ENCODE data around the gene SLC24A3.

The SLC24A3 gene

DNA sequence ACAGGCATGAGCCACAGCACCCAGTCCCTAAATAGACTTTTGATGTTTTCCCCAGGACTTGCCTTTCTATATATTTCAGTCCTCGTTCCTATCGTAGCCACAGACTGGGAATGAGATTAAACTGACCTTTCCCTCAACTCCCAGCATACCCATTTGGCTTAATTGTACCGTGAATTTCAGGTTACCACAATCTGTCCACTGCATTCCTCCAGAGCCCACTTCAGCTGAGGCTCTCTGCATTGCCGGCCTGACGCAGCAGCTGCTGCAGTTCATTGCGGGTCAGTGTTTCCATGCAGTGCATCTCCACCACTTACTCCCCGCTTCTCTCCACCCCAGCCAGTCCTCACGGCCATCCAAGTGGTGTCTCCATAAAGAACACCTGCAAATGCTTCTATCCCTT, 442.5 kb downstream of the SLC24A3 start:
- TF ChIP-seq, protein P1, sequence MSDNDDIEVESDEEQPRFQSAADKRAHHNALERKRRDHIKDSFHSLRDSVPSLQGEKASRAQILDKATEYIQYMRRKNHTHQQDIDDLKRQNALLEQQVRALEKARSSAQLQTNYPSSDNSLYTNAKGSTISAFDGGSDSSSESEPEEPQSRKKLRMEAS (IDR thresholded peaks at IDR 0.05; ENCODE audit: low read depth, low read length) = no peak
- TF ChIP-seq, protein P2, sequence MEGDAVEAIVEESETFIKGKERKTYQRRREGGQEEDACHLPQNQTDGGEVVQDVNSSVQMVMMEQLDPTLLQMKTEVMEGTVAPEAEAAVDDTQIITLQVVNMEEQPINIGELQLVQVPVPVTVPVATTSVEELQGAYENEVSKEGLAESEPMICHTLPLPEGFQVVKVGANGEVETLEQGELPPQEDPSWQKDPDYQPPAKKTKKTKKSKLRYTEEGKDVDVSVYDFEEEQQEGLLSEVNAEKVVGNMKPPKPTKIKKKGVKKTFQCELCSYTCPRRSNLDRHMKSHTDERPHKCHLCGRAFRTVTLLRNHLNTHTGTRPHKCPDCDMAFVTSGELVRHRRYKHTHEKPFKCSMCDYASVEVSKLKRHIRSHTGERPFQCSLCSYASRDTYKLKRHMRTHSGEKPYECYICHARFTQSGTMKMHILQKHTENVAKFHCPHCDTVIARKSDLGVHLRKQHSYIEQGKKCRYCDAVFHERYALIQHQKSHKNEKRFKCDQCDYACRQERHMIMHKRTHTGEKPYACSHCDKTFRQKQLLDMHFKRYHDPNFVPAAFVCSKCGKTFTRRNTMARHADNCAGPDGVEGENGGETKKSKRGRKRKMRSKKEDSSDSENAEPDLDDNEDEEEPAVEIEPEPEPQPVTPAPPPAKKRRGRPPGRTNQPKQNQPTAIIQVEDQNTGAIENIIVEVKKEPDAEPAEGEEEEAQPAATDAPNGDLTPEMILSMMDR (IDR thresholded peaks at IDR 0.05; ENCODE audit: low read depth, low read length) = no peak
- TF ChIP-seq MYC (IDR thresholded peaks at IDR 0.05; ENCODE audit: low read depth, low read length) (no peak), POLR2A (IDR thresholded peaks at IDR 0.05; ENCODE audit: extremely low read depth, insufficient read length) (no peak)
- no peak overlapping the region for H3K4me3 ChIP-seq (ENCODE audit: low read depth, low read length)
- no peak for DNase-seq (ENCODE audit: low read depth)

DNA sequence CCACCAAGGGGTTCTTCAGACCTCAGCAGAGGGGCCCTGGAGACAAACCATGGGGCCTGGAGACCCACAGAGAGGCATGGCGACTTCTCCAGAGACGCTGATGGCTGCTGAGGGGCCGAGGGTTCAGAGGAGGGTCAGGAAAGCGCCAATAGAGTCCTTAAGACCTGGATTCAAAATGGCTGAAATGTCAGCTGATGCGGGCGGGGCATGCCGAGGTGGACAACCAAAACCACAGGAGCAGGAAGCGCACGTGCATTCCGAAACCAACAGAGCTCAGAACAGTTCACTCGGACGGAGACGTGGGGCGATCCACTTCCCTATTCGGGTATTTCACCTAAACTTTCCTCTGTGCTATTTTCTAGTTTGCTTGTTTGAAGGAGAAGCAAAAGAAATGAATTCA, 445.7 kb downstream of the SLC24A3 start:
- DNase-seq (ENCODE audit: low read depth) = peak; percentile 71
- TF ChIP-seq, protein P1 (IDR thresholded peaks at IDR 0.05; ENCODE audit: low read depth, low read length) = no peak
- TF ChIP-seq MYC (IDR thresholded peaks at IDR 0.05; ENCODE audit: low read depth, low read length) (no peak), POLR2A (IDR thresholded peaks at IDR 0.05; ENCODE audit: extremely low read depth, insufficient read length) (no peak)
- TF ChIP-seq, protein P2 (IDR thresholded peaks at IDR 0.05; ENCODE audit: low read depth, low read length) = no peak
- H3K4me3 ChIP-seq (ENCODE audit: low read depth, low read length) = no peak overlapping the region

DNA sequence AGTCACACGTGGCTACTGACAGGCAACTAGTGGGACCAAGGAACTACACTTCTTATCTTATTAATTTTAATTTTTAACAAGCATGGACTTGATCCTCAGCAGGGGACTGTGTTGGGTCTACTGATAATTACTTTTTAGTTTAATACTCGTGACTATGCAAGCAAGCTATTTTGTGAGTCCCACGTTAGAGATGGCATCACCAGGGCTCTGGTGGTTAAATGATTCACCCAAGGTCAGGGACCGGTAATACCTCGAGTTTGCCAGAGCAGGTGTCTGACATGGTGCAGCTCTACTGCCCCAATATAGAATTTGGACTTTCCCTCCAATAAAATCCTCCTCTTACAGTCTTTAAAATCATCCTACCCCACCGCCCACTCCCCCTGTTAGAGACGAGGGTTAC, 447.0 kb downstream of the SLC24A3 start:
- TF ChIP-seq POLR2A (IDR thresholded peaks at IDR 0.05; ENCODE audit: extremely low read depth, insufficient read length) = no peak
- no peak for TF ChIP-seq MYC (IDR thresholded peaks at IDR 0.05; ENCODE audit: low read depth, low read length)
- TF ChIP-seq, protein P2 (IDR thresholded peaks at IDR 0.05; ENCODE audit: low read depth, low read length) = no peak
- TF ChIP-seq, protein P1 (IDR thresholded peaks at IDR 0.05; ENCODE audit: low read depth, low read length) = no peak
- no peak for DNase-seq (ENCODE audit: low read depth)
- H3K4me3 ChIP-seq (ENCODE audit: low read depth, low read length) = no peak overlapping the region

DNA sequence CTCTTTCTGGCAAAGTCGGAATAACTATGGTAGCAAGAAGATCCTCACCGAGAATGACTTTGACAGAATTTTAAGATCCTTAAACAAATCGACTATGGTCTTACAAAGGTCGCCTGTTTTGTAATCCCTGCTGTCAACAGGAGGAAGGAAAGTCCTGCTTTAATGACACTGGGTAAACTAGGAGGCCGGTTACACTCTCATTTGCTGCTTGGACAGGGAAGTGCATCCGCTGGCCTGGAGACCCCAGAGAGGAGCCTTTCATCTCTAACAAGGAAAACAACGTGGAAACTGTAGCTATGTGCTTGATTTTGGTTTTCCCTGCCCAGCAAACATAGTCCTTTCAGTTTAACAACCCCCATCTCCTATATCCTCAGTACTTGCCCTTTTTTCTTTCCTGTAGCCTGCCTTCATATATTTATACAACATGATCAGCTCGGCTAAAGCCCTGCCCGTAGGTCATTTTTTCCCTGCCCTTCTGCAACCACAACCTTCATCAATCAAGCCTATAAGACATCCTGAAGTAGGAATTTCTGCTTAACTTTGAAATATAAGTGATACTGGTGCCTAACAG, 448.5 kb downstream of the SLC24A3 start:
- no peak overlapping the region for H3K4me3 ChIP-seq (ENCODE audit: low read depth, low read length)
- TF ChIP-seq, protein P2 (IDR thresholded peaks at IDR 0.05; ENCODE audit: low read depth, low read length) = no peak
- TF ChIP-seq, protein P1 (IDR thresholded peaks at IDR 0.05; ENCODE audit: low read depth, low read length) = no peak
- TF ChIP-seq MYC (IDR thresholded peaks at IDR 0.05; ENCODE audit: low read depth, low read length) = no peak
- TF ChIP-seq POLR2A (IDR thresholded peaks at IDR 0.05; ENCODE audit: extremely low read depth, insufficient read length) = no peak
- DNase-seq (ENCODE audit: low read depth) = no peak

DNA sequence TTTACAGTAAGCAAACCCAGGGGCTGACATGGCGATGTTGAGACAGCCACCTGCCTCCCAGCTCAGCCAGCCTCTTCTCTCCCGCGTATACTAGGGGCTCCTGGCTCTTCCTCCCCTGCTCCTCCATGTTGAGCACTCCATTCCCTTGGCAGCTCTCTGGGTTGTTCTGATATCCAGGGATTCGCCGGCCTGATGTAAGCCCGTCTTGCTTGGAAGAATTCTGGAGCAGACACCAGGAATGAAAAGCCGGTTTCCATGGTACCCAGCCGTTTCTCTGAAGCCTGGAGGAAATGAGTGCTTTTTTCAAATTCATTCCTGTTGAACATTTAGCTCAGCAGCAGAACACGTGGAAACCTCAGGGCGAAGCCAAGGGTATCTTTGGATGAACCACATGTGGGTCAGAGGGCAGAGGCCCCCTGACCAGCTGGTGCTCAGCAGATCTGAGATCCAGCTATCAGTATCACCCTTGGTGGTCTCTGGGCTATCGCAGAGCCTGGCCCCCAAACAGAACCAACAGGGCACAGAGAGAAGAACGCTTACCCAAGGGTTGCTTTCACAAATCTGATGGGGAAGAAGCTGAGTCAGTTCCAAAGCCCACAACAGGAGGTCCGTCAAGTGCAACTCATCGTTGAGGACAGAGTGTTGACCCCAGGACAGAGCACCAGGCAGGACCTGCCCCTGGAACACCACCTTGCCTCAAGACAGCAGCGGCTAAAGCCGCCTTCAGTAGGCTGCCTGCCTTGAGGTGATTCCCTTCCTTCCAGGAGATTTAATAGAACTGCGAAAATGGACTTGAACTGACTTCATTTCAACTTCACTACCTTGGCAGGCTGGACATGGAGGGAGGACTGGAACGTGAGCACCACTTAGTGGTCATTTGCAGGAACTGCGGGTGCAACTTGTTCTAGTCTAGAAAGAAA, 449.5 kb downstream of the SLC24A3 start:
- DNase-seq (ENCODE audit: low read depth) = peak; percentile 80
- H3K4me3 ChIP-seq (ENCODE audit: low read depth, low read length) = no peak overlapping the region
- no peak for TF ChIP-seq MYC (IDR thresholded peaks at IDR 0.05; ENCODE audit: low read depth, low read length)
- TF ChIP-seq, protein P2 (IDR thresholded peaks at IDR 0.05; ENCODE audit: low read depth, low read length) = peak; percentile 95
- no peak for TF ChIP-seq POLR2A (IDR thresholded peaks at IDR 0.05; ENCODE audit: extremely low read depth, insufficient read length)

All from NB4 (cell line).